OCI-M2 (cell line): ENCODE data around the gene ITGAV.
A peak's percentile ranks its signal among the peaks of the same experiment; 100 is the strongest.

Source experiments
- DNase-seq: peaks from one replicate; lab custom pipeline; 2025; ENCODE audit not compliant: unreplicated experiment; lab: John Stamatoyannopoulos, UW

The ITGAV gene

DNA sequence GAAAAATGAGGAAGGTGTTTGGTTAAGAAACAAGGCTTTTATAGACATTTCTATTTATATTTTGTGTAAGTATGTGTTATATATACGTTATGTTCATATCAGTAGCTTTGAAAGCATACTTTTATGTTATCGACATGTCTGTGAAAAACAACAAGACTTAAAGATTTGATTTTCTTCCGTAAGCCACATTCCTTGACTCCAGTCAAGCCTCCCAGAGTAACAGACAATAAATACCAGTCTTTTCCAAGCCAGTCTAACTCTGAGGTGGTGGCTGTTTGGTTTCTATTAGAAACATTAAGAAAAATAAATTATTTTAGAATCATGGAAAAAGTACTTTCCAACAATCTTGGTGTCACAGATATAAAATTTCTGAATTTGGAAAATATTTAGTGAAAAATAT, 16.3 kb upstream of the ITGAV start:
- DNase-seq, result no peak

DNA sequence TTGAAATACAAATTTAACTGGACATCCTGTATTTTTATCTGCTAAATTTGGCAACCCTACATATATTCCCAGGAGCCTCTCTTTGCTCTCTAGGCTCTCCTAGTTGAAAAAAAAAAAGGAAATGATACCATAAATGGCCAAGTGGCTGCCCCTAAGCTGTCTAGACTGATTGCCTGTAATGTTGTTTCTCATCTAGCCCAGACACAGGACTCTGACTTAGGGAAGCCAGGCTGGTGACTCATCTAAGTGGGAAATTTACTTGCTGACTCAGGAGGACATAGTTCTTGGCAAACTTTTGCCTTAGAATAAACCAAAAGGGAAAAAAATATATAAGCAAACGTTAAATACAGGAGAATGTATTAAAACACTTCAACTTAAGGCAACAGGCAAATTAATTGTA, 14.6 kb upstream of the ITGAV start:
- peak; percentile 15 for DNase-seq

DNA sequence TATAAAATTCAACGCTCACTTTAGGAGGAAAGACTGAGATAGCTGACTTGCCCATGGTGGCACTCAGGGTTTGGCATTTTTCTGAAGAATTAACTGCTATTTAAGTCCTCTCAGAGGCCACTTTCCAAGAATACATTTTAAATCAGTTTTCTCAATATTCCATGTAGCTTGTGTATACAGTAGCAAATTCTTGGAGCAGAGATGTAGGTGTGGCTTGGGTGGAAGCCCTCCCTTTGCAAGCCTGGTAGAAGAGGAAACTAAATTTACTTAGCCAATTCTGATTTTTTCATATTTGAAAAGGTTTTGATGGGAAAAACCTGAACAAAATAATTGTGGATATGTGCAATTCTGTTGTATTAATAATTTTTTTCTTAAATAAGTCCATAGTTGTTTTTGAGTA, 14.0 kb upstream of the ITGAV start:
- no peak for DNase-seq

GRCh38 chr2:186576614-186577013, 13.2 kb upstream of the ITGAV start:
- no peak for DNase-seq

GRCh38 chr2:186582698-186583097, 7.2 kb upstream of the ITGAV start:
- no peak for DNase-seq

DNA sequence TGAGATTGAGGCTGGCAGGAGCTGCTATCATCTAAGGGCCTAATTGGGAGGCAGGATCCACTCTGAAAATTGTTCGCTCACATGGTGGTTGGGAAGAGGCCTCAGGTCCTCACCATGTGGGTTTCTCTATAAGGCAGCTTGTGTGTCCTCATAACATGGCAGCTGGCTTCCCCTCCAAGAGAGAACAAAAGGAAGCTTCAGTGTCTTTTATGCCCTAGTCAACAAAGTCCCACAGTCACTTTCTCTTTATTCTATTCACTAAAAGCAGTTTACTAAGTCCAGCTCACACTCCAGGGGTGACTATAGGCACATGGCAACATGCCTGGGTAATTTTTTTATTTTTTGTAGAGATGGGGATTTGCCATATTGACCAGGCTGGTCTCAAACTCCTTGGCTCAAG, 5.8 kb upstream of the ITGAV start:
- no peak for DNase-seq

- DNase-seq, result no peak
These were observed 1.4 kb upstream of the ITGAV start for GRCh38 chr2:186588421-186588820.

DNA sequence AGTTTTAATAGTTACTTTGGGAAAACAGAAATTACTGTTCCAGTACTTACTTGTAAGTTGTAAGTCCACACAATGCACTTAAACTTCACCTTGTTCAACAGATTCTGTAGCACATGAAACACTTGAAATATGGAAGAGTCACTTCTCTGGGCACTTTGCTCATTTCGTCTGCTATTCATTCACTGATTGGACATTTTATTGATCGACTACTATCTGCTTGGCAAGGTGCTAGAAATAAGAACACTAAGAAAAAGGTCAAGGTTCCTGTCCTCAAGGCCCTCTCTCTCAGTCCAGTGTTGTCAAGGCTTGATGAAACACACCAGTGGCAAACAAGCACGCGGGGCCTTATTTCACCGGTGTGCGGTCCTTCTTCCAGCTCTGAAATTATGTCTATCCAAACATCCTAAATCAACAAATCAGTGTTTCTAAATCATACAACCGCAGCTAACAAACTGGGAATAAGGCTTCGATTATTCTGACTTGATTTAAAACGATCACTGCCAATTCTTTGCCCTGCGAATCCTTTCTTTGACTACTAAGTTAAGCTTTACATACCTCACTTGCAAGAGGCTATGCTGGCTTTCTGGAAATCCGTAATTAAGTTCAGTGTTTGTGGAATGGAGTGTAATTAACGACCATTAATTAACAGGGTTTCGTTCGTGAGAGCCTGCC, 780 bp upstream of the ITGAV start:
- DNase-seq, result no peak

GRCh38 chr2:186590350-186590758, 498 bp downstream of the ITGAV start:
- DNase-seq, result no peak

DNA sequence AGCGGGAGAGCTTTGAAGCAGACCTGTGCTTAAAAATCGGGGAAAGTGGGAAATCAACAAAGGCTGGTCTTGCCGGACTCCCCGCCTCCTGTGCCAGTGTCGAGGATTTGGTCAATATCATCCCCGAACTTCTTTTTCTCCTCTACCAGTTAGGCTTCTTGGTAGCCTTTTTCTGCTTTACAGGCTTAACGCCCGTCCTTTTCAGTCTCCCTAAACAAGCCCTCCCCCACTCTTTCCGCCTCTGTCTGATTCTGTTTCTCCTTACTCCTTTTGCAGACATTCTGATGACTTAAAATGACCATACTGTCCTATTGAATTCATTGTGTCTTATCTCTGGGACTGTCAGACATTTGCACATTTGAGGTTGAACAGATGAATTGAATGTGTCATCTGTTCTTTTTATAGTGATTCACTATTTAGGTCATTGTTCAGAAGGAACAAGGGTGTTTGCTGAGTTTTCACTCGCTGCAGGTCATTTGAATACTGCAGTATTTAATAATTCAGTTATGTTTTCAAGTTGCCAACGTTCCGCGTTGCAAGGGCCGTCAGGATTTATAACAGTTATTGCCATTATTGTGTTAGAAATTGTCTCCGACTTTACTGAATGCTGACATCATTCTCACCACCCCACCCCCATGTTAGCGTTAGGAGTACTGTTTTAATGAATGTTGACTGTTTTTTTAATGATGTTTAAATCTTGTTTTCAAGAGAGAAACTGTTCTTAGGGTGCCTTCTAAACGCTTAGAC, 1.1 kb downstream of the ITGAV start:
- DNase-seq, result peak; percentile 39

GRCh38 chr2:186591506-186591890, 1.6 kb downstream of the ITGAV start:
- no peak for DNase-seq

DNA sequence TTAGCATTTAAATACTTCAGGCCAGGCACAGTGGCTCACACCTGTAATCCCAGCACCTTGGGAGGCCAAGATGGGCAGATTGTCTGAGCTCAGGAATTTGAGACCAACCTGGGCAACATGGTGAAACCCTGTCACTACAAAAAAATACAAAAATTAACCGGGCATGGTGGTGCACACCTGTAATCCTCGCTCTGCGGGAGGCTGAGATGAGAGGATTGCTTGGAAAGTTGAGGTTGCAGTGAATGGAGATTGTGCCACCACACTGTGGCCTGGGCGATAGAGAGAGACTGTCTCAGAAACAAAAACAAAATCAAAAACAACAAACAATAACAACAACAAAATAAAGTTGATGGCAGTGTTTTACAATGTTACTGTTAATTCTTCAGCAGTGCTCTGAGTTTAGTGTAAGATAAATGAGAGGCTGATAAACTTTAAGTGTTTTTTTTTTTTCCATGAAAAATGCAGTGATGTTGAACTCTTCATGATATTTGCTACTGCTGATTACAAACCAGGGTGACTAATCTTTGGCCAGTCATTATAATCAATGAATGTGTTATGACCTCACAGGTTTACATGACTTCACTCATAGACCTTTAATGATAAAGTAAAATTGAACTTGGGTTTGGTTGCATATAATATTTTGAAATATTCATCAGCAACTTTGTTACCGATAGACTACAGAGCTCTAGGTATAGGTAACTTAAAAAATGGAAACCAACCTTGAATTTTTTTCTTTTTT, 2.5 kb downstream of the ITGAV start:
- DNase-seq, result no peak

GRCh38 chr2:186593523-186593922, 3.7 kb downstream of the ITGAV start:
- DNase-seq, result no peak

- no peak for DNase-seq
These were observed 4.3 kb downstream of the ITGAV start for GRCh38 chr2:186594001-186594722.

DNA sequence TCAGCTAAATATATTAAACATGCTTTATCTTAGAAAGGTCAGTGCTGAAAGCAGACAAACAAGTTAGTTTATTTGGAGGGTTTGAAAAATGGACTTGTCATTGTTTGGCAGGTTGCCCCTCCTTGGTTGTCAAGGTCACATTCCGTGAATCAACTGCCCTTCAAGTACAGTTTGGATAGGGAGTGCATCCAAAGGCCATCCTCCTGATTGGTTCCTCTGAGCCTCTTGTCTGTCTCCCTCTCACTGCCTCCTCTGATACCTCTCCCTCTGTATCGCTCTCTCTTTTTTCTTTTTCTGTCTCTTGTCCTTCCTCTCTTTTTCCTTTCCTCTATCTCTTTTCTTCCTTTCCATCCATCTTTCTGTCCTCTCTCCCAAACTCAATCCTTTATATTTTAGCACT, 5.4 kb downstream of the ITGAV start:
- DNase-seq, result no peak

DNA sequence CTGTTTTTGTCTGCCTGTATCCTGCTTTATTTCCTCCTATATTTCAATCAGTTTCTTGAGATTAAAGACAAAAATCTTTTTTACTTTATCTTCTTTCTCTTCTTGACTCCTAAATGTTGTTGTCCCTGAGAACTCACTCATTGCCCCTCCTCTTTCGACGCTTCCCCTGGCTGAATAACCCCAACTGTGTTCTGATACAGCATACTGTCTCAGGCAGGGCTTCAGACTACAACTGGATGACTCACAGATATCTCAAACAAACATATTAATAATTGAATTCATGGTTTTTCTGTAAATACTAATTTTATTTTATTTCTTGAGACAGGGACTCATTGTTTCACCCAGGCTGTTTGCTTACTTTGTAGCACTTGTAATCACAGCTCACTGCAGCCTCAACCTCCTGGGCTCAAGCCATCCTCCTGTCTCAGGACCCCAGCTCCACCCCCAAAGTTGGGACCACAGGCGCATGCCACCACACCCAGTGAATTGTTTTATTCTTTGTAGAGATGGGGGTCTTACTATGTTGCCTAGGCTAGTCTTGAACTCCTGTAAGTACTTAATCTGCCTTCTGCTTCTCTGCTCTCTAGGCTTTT, 9.4 kb downstream of the ITGAV start:
- DNase-seq, result no peak

DNA sequence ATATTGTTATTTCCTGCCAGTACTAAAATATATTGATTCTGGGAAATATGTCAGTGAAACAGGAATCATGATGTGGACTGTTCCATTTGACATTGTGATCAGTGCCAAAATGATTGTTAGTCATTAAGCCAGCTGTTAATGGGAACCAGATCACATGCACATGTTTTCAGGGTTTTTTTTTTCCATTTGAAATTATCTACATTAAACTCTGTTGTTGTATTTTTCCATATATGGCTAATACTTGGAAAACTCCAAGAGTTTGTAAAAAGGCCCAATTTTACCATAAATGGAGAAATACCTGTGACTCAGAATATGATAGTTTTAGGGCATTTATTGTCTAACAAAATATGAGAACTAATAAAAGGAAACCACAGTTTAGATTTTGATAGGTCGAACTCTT, 13.4 kb downstream of the ITGAV start:
- DNase-seq, result no peak

GRCh38 chr2:186605041-186605440, 15.2 kb downstream of the ITGAV start:
- DNase-seq, result no peak

DNA sequence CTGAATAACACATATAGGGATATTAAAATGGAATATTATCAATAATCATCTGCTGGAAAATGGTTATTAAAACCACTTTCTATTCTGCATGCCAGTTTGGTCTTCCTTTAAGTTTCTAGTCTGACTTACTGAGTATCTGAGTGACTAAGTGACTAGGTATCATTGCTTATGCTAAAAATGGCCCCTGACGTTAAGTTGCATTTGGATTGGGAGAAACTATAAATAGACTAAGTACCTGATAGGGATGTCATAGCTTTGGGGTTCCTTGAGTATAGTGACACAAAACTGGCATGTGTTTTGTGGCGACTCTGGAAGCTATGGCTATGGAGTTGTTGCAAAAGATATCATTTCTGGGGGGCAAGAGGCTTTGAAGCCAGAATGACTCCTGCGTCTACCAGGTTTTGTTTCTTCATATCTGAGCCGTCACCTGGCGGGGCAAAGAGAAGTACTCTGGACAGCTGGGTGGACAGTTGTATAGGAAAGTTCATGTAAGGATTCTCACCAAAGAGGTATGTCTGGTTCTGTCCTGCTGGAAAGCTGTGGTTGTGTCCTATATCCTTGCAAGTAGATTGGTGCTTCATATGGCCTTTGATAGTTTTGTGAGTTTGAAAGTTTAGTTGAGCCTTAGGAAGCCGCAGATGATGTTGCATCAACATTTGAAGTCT, 17.9 kb downstream of the ITGAV start:
- no peak for DNase-seq

DNA sequence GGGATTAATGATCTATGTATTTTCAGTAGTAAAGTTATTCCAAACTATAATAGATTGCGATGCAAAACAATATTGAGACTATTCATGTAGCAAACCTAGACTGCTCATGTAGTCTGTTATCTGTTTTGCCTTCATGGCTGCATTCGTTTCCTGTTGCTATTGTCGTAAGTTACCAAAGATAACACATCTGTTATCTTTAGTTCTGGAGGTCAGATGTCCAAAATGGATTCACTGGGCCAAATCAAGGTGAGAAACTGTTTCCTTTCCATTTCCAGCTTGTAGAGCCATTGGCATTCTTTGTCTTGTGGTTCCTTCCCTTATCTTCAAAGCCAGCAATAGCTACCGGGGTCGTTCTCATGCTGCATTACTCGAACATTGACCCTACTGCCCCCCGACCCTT, 20.9 kb downstream of the ITGAV start:
- no peak for DNase-seq

DNA sequence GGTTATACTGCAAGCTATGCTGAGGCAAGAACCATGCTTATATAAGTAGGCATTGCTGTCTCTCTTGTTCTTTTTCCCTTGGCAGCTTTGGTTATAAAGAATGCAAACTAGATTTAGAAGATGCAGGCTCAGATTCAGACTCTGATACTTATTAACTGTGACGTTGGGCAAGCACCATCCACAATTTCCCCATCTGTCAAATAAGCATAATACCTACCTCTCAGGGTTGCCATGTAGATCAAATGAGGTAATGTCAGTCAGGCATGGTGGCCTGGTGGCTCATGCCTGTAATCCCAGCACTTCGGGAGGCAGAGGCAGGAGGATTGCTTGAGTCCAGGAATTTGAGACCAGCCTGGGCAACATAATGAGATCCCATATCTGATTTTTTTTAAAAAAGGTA, 21.7 kb downstream of the ITGAV start:
- no peak for DNase-seq
